OCI-LY3 (cell line): ENCODE results near the gene STAU1.

Experiments
- EZH2phosphoT487 ChIP-seq: fragments of 200-600 bp; shearing (Covaris generic); IDR thresholded peaks from 2 replicates; pipeline ENCODE4 v1.6.1; 2018; ENCODE audit warnings: antibody characterized with exemption, mixed run types, low read depth
- TF ChIP-seq, protein P1 (sequence below): fragments of 200-600, 300-600 bp; sonication (generic); IDR thresholded peaks from 2 replicates; pipeline ENCODE4 v1.5.1; 2014; ENCODE audit warnings: antibody characterized with exemption, low read length, low read depth

- TF ChIP-seq, protein P1, sequence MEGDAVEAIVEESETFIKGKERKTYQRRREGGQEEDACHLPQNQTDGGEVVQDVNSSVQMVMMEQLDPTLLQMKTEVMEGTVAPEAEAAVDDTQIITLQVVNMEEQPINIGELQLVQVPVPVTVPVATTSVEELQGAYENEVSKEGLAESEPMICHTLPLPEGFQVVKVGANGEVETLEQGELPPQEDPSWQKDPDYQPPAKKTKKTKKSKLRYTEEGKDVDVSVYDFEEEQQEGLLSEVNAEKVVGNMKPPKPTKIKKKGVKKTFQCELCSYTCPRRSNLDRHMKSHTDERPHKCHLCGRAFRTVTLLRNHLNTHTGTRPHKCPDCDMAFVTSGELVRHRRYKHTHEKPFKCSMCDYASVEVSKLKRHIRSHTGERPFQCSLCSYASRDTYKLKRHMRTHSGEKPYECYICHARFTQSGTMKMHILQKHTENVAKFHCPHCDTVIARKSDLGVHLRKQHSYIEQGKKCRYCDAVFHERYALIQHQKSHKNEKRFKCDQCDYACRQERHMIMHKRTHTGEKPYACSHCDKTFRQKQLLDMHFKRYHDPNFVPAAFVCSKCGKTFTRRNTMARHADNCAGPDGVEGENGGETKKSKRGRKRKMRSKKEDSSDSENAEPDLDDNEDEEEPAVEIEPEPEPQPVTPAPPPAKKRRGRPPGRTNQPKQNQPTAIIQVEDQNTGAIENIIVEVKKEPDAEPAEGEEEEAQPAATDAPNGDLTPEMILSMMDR: no peak
- no peak for TF ChIP-seq EZH2phosphoT487
These were observed 85.1 kb downstream of the STAU1 start for GRCh38 chr20:49103019-49103418.
